ENCODE results near the gene PUS1.
"Not testable (repeated sequence)": the region's sequence is repeated elsewhere in the genome, so short reads cannot be mapped to it uniquely, and the experiment has no call there.

PUS1 gene

GRCh38 chr12:131941116-131941986 lies 12.3 kb downstream of the PUS1 start:
- DNase-seq, result no peak

GRCh38 chr12:131941987-131942341 lies 12.9 kb downstream of the PUS1 start:
- DNase-seq, result no peak

DNA sequence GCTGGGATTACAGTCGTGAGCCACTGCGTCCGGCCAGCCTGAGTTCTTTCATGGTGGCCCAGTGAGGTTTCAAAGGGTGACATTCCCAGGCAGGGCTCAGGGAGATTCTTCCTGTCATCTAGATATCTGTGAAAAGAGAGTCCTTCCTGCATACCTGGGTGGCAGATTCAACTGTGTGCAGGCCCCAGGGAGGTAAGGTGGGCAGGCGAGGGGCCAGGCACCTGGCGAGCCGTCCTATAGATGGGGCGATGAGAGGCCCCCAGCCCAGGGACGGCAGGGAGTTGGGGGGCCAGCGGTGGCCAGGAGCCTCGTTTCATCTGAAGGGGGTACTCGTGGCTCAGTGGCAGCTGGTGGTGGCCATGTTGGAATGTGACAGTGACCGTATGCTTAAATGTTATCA lies 13.6 kb downstream of the PUS1 start:
- no peak for DNase-seq

GRCh38 chr12:131943389-131943788 lies 14.3 kb downstream of the PUS1 start:
- DNase-seq, result no peak

DNA sequence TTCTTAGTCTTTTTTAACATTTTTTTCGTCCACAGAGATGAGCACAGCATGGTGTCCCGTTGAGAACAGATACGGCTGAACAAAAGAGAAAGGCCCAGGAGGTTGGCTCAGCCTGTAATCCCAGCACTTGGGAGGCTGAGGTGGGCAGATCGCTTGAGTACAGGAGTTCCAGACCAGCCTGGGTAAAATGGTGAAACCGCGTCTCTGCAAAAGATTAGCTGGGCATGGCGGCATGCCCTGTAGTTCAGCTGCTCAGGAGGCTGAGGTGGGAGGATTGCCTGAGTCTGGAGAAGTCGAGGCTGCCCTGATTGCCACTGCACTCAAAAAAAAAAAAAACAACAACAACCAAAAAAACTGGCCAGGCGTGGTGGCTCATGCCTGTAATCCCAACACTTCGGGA lies 14.8 kb downstream of the PUS1 start:
- no peak for DNase-seq

- DNase-seq, result no peak
Measured at GRCh38 chr12:131944601-131945251, 15.7 kb downstream of the PUS1 start.

- no peak for DNase-seq
Measured at GRCh38 chr12:131946757-131947156, 17.7 kb downstream of the PUS1 start.

- no peak for DNase-seq
Measured at GRCh38 chr12:131947482-131948027, 18.5 kb downstream of the PUS1 start.

DNA sequence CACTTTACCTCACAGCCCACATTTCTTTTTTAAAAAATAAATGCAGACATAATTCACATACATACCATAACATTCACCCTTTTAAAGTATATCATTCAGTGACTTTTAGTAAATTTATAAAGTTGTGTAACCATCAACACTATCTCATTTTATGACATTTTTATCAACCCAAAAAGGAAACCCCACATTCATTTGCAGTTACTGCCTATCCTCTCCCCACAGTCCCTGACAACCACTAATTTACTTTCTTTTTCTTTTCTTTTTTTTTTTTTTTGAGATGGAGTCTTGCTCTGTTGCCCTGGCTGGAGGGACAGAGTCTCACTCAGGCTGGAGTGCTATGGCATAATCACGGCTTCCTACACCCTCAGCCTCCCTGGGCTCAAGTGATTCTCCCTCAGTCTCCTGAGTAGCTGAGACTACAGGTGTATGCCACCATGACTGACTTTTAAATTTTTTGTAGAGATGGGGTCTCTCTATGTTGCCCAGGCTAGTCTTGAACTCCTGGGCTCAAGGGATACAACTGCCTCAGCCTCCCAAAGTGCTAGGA lies 19.2 kb downstream of the PUS1 start:
- DNase-seq, result no peak

- not testable (repeated sequence) for DNase-seq
Measured at GRCh38 chr12:131948713-131949430, 19.8 kb downstream of the PUS1 start.

GRCh38 chr12:131949431-131950181 lies 20.5 kb downstream of the PUS1 start, which contains the start of gene EP400:
TSS of gene EP400 (plus strand) at chr12:131949942. CDS start at chr12:131960620, 10,678 bp downstream.
- peak; percentile 95 for DNase-seq

DNA sequence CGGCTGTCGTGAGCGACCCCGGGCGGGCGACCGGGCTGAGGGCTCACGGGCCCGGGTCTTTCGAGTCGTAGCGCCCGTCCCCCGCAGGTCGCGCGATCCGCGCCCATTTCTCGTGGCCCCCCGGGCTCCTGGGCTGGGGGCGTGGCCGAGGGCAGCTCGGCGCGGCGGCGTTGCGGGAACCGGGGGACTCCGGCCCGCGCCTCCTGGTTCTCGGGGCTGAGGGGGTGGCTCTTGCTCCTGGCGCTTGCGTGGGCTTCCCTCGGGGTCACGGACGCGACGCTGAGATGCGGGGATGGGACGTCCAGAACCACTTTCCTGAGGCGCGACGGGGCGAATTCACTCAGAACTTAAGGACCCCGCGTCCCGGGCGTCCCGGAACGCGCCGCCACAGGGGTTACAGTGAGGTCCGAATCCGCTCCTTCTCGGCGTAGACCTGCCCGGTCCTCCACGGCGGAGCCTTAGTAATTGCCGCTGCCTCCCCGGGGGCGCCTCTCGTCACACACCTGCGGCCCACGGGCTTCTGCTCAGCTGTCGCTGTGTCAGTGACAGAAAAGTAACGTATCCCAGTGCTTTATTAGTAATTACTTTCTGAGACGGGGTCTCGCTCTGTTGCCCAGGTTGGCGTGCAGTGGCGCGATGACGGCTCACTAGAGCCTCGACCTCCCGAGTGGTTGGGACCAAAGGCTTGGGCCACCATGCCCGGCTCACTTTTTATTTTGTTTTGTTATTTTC lies 21.3 kb downstream of the PUS1 start:
- DNase-seq, result no peak

DNA sequence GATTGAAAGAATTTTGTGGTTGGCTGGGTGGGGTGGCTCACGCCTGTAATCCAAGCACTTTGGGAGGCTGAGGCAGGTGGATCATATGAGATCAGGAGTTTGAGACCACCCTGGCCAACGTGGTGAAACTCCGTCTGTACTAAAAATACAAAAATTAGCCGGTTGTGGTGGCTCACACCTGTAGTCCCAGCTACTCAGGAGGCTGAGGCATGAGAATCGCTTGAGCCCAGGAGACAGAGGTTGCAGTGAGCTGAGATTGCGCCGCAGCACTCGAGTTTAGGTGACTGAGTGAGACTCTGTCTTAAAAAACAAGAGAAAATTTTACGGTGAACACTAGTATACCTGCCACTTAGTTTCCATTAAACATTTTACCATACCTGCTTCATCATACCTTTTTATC lies 24.7 kb downstream of the PUS1 start:
- not testable (repeated sequence) for DNase-seq

GRCh38 chr12:131954460-131954859 lies 25.4 kb downstream of the PUS1 start:
- not testable (repeated sequence) for DNase-seq

DNA sequence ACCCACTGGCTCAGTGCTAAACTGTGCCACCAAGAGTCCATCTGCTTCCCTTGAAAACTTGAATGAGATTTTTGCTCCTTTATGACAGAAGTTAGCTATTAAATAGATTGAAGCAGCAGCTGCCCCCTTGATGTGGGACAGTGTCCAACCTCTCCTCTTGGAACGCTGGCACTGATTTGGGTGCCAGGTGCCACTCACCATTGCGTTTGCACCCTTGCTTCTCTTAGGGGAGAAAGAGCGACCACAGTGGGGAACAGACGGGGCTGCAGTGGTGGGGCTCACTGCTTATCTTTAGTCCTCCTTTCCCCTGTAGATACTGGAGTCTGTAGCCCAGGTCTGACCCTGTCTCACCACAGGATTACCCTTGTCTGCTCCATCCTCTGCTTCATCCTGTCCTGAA lies 30.0 kb downstream of the PUS1 start:
- DNase-seq, result no peak

GRCh38 chr12:131959641-131960589 lies 30.8 kb downstream of the PUS1 start:
- no peak for DNase-seq

DNA sequence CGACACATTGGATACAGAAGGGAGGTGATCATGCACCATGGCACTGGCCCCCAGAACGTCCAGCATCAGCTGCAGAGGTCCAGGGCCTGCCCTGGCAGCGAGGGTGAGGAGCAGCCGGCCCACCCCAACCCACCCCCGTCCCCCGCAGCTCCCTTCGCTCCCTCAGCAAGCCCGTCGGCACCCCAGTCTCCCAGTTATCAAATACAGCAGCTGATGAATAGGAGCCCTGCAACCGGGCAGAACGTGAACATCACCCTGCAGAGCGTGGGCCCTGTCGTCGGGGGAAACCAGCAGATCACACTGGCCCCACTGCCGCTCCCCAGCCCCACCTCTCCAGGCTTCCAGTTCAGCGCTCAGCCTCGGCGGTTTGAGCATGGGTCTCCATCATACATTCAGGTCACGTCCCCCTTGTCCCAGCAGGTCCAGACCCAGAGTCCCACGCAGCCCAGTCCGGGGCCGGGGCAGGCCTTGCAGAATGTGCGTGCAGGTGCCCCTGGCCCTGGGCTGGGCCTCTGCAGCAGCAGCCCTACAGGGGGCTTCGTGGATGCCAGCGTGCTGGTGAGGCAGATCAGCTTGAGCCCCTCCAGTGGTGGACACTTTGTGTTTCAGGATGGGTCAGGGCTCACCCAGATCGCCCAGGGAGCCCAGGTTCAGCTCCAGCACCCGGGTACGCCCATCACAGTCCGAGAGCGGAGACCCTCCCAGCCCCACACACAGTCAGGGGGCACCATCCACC lies 31.7 kb downstream of the PUS1 start:
- DNase-seq, result not testable (repeated sequence)

GRCh38 chr12:131961328-131961727 lies 32.3 kb downstream of the PUS1 start:
- DNase-seq, result not testable (repeated sequence)

DNA sequence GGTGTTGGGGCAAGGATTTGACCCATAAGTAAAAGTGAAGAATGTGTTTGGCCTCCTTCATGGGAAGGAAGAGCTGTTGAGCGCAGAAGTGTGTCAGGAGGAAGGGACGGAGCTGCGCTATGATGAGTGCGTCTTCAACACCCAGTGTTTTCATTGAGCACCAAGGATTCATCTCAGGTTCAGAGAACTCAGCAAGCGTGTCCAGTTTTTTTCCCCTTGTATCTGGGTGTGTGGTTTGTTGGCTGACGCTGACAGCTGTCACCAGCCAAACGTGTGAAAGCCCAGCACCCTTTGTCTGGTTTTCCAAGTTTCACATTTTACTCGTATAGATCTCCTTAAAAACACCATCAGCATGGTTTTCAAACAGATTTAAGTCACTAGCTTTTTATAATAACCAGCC lies 33.0 kb downstream of the PUS1 start:
- no peak for DNase-seq

DNA sequence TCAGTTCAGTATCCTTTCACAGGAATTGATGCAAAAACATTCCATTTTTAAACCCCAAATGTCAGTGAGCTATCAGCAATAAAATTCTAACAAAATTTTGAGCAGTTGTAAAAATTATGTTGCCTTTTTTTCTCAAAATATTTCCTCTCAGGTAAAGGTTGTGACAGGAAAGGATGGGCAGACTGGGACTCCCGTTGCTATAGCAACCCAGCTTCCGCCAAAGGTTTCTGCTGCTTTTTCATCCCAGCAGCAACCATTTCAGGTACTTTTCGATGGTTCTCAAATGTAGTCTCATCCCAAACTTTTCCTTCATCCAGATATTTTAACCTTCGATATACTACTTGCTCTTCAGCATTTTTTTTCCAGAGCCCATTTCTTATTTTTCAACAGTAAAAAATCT lies 34.3 kb downstream of the PUS1 start:
- DNase-seq, result no peak

Data from fibroblast of skin of right biceps (primary cell).